GM18498 (cell line): ENCODE measurements around the gene DUS1L.
A peak's percentile ranks its signal among the peaks of the same experiment; 100 is the strongest.

Experiments
- ATAC-seq: cut with Tn5 transposase; IDR thresholded peaks from one replicate; pipeline ENCODE4 v1.9.1; 2021; ENCODE audit warnings: mild to moderate bottlenecking, moderate library complexity; ENCODE audit not compliant: unreplicated experiment

The DUS1L gene

GRCh38 chr17:82056729-82057621, 8.6 kb downstream of the DUS1L start:
- ATAC-seq: no peak

- no peak for ATAC-seq
These were observed 9.5 kb downstream of the DUS1L start for GRCh38 chr17:82055965-82056728.

GRCh38 chr17:82055023-82055964, 10.3 kb downstream of the DUS1L start:
- ATAC-seq: no peak

GRCh38 chr17:82054351-82055022, 11.1 kb downstream of the DUS1L start:
- no peak for ATAC-seq

- ATAC-seq: no peak
These were observed 11.9 kb downstream of the DUS1L start for GRCh38 chr17:82053556-82054263.

- ATAC-seq: no peak
These were observed 12.5 kb downstream of the DUS1L start for GRCh38 chr17:82053130-82053529.

GRCh38 chr17:82052638-82053059, 13.0 kb downstream of the DUS1L start:
- ATAC-seq: no peak

- ATAC-seq: peak; percentile 73
These were observed 13.6 kb downstream of the DUS1L start, which contains the start of the genes GPS1 and RFNG for GRCh38 chr17:82051776-82052637. Gene GPS1, plus strand, starts transcription at chr17:82051898. Its CDS starts 34 bp downstream, at chr17:82051932. Gene RFNG, minus strand, starts transcription at chr17:82051811. Its CDS starts 45 bp downstream, at chr17:82051766.

- ATAC-seq: peak; percentile 10
These were observed 14.6 kb downstream of the DUS1L start for GRCh38 chr17:82050761-82051641.

- no peak for ATAC-seq
These were observed 15.3 kb downstream of the DUS1L start for GRCh38 chr17:82050152-82050760.

- ATAC-seq: no peak
These were observed 16.1 kb downstream of the DUS1L start for GRCh38 chr17:82049521-82049971.

GRCh38 chr17:82049106-82049505, 16.5 kb downstream of the DUS1L start:
- ATAC-seq: no peak

GRCh38 chr17:82048571-82048971, 17.0 kb downstream of the DUS1L start:
- ATAC-seq: no peak

- ATAC-seq: no peak
These were observed 17.6 kb downstream of the DUS1L start for GRCh38 chr17:82047914-82048570.

GRCh38 chr17:82047379-82047778, 18.2 kb downstream of the DUS1L start:
- no peak for ATAC-seq

- no peak for ATAC-seq
These were observed 18.7 kb downstream of the DUS1L start for GRCh38 chr17:82046903-82047302.
